Fibroblast of lung (primary cell): ENCODE results near the gene PLA2G4B. TPM values are rescaled to one million over a fixed set of nuclear protein-coding genes. Genes with fewer than 3 reads are reported as not detected.

Experiments
- DNase-seq, 2 donors: peaks; one replicate each; pipeline versions ENCODE4 v3.0.0 to v3.0.0-alpha.2; 2010; ENCODE audit warnings: low read depth in 2 of 2
- H2AFZ ChIP-seq: 2 replicates; pipeline ENCODE4 v1.5.1; 2012; ENCODE audit warnings: low read length, control low read depth, inconsistent platforms
- H3K27ac ChIP-seq: 2 replicates; pipeline ENCODE4 v1.5.1; 2011; ENCODE audit warnings: low read length, control low read depth; ENCODE audit not compliant: insufficient read depth
- H3K27me3 ChIP-seq: 2 replicates; pipeline ENCODE4 v1.5.1; 2011; ENCODE audit warnings: mild to moderate bottlenecking, low read length; ENCODE audit not compliant: control insufficient read depth, insufficient read depth
- H3K36me3 ChIP-seq: 2 replicates; pipeline ENCODE4 v1.5.1; 2011; ENCODE audit warnings: low read length; ENCODE audit not compliant: control insufficient read depth, insufficient read depth
- H3K4me1 ChIP-seq: 2 replicates; pipeline ENCODE4 v1.5.1; 2011; ENCODE audit warnings: low read length; ENCODE audit not compliant: control insufficient read depth, insufficient read depth; ENCODE audit errors: extremely low read depth
- H3K4me2 ChIP-seq: 2 replicates; pipeline ENCODE4 v1.5.1; 2011; ENCODE audit warnings: low read length, control low read depth; ENCODE audit not compliant: insufficient read depth; ENCODE audit errors: extremely low read depth
- H3K4me3 ChIP-seq, 4 experiments: fragments of 200-600 bp in 1 of 4; sonication (generic) in 1 of 4; replicated peaks in 1 of 4; 2 replicates each; pipeline ENCODE4 v1.5.1; 2011 to 2016; ENCODE audit warnings: low read length in 4 of 4, low read depth in 3 of 4, mild to moderate bottlenecking in 3 of 4, control low read depth in 2 of 4, inconsistent platforms in 1 of 4, mixed read lengths in 1 of 4; ENCODE audit not compliant: insufficient read depth in 1 of 4; ENCODE audit errors: control extremely low read depth in 1 of 4
- H3K79me2 ChIP-seq: 2 replicates; pipeline ENCODE4 v1.5.1; 2012; ENCODE audit warnings: mild to moderate bottlenecking, low read length, inconsistent platforms; ENCODE audit not compliant: control insufficient read depth, insufficient read depth
- H3K9ac ChIP-seq: 2 replicates; pipeline ENCODE4 v1.5.1; 2011; ENCODE audit warnings: mild to moderate bottlenecking, low read length, control low read depth; ENCODE audit not compliant: insufficient read depth
- H3K9me3 ChIP-seq: 2 replicates; pipeline ENCODE4 v1.5.1; 2012; ENCODE audit warnings: low read depth, low read length; ENCODE audit not compliant: control insufficient read depth, insufficient read depth
- H4K20me1 ChIP-seq: 2 replicates; pipeline ENCODE4 v1.5.1; 2011; ENCODE audit warnings: low read length; ENCODE audit not compliant: control insufficient read depth, insufficient read depth; ENCODE audit errors: extremely low read depth
- EZH2 ChIP-seq: IDR thresholded peaks from 2 replicates; pipeline ENCODE4 v1.5.1; 2012; ENCODE audit warnings: low read length, control low read depth, mild to moderate bottlenecking; ENCODE audit errors: missing control alignments
- polyA plus RNA-seq, 2 donors: library from polyadenylated mRNA; depleted of rRNA in 1 of 2; stranded (reverse) in 1 of 2; unstranded in 1 of 2; fragments of >200 nt; gene quantifications; 2 replicates each; pipeline ENCODE4 v1.2.1, GENCODE V29; 2011 to 2012; ENCODE audit warnings: missing spikeins in 1 of 2
- total RNA-seq: library from RNA; depleted of rRNA; stranded (reverse); fragments of >200 nt; gene quantifications from 2 replicates; pipeline ENCODE4 v1.2.1, GENCODE V29; 2014
- TF ChIP-seq, protein P1 (sequence below), 2 donors: IDR thresholded peaks in 1 of 2; conservative IDR thresholded peaks in 1 of 2; 1 replicate in 1 of 2; 2 replicates in 1 of 2; pipeline ENCODE4 v1.5.1; 2011 to 2012; ENCODE audit warnings: low read length in 2 of 2, control low read depth in 1 of 2, inconsistent platforms in 1 of 2, low read depth in 1 of 2, mild to moderate bottlenecking in 1 of 2

The PLA2G4B gene
- total and polyA plus RNA-seq, 2 donors (not counting 1 experiment from before 2014, with no cell fraction given) = 0.99 to 1.2 TPM

DNA sequence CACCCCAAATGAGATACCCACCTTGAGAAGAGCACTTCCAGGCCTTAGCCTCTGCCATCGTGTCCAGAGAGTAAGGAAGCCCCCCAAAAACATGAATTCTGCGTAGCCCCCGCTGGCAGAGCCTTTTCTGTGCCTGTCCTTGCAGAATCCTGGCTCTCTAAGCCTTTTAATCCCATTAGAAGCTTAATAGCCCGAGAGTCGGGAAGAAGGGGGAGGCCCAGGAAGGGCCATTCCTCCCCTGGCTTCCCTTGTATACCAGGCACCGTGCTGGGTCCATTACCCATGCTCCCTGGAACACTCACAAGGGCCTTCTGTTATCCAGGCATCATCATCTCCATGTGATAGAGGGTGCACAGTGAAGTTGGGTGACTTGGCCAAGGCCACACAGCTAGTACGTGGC lies 48.1 kb downstream of the PLA2G4B start:
- H4K20me1 ChIP-seq = no peaks in the 10 kb centered on the region
- H3K4me1 ChIP-seq = no peaks in the 10 kb centered on the region
- H3K36me3 ChIP-seq = no peaks in the 10 kb centered on the region
- H3K9ac ChIP-seq = no peak overlapping the region
- H3K4me2 ChIP-seq = no peak overlapping the region
- H3K27ac ChIP-seq = no peak overlapping the region
- H3K79me2 ChIP-seq = no peaks in the 10 kb centered on the region
- H3K4me3 ChIP-seq = no peak overlapping the region
- H3K9me3 ChIP-seq = no peaks in the 10 kb centered on the region
- H3K27me3 ChIP-seq = no peaks in the 10 kb centered on the region
- TF ChIP-seq, protein P1, sequence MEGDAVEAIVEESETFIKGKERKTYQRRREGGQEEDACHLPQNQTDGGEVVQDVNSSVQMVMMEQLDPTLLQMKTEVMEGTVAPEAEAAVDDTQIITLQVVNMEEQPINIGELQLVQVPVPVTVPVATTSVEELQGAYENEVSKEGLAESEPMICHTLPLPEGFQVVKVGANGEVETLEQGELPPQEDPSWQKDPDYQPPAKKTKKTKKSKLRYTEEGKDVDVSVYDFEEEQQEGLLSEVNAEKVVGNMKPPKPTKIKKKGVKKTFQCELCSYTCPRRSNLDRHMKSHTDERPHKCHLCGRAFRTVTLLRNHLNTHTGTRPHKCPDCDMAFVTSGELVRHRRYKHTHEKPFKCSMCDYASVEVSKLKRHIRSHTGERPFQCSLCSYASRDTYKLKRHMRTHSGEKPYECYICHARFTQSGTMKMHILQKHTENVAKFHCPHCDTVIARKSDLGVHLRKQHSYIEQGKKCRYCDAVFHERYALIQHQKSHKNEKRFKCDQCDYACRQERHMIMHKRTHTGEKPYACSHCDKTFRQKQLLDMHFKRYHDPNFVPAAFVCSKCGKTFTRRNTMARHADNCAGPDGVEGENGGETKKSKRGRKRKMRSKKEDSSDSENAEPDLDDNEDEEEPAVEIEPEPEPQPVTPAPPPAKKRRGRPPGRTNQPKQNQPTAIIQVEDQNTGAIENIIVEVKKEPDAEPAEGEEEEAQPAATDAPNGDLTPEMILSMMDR (conservative IDR thresholded peaks at IDR 0.05 in 1 of 2, IDR thresholded peaks at IDR 0.05 in 1 of 2; ENCODE audit: low read depth in 1 of 2, low read length in 2 of 2) = no peak
- DNase-seq = no peak
- no peak overlapping the region for H2AFZ ChIP-seq

DNA sequence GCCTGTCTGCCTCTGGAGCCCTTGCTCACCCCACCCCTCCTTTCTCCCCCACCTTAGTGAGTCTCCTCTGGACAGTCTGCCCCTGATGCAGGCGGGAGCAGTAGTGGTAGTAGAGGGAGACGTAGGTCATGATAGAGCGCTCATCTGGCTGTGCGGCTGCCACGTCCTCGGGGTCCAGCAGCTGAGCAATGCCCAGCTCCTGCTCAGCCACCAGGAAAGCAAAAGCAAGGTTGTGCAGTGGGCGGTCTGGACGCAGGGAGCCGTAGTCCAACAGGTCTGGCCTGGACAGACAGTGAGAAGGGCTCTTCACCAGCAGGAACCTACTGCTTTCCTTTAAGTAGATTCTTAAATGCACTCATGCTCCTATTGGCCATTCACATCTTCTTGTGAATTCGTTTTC lies 48.5 kb downstream of the PLA2G4B start:
- no peak for TF ChIP-seq EZH2
- TF ChIP-seq, protein P1 (conservative IDR thresholded peaks at IDR 0.05 in 1 of 2, IDR thresholded peaks at IDR 0.05 in 1 of 2; ENCODE audit: low read depth in 1 of 2, low read length in 2 of 2) = no peak
- Histone ChIP-seq H3K9me3 (no peaks in the 10 kb centered on the region), H3K9ac (no peak overlapping the region), H3K4me3 (no peak overlapping the region), H3K79me2 (no peaks in the 10 kb centered on the region), H3K27me3 (no peaks in the 10 kb centered on the region), H3K27ac (no peak overlapping the region), H3K4me1 (no peaks in the 10 kb centered on the region), H3K36me3 (no peaks in the 10 kb centered on the region), H4K20me1 (no peaks in the 10 kb centered on the region), H3K4me2 (no peak overlapping the region), H2AFZ (no peak overlapping the region)
- DNase-seq = no peak

DNA sequence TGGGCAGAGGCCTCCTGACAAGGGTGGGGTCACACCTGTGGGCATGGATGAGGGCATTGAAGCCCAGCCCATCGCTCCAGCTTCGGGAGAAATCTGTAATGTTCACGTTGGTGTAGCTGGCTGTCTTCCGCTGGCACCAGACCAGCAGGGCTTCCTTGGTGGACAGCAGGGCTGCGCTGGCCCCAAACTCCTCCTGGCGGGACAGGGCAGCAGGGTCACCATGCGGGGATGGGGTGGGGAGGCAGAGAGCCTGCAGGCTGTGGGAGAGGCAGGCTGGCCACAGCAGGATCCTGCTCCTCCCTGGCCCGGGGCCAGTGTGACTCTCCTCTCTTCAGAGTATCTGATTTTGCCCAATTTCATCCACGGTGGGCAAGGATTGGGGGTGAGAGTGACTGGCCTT lies 49.2 kb downstream of the PLA2G4B start:
- no peak overlapping the region for H3K4me3 ChIP-seq
- no peak for DNase-seq
- H3K27ac ChIP-seq = no peak overlapping the region
- TF ChIP-seq, protein P1 (conservative IDR thresholded peaks at IDR 0.05 in 1 of 2, IDR thresholded peaks at IDR 0.05 in 1 of 2; ENCODE audit: low read depth in 1 of 2, low read length in 2 of 2) = no peak
- TF ChIP-seq EZH2 = no peak
- H2AFZ ChIP-seq = no peak overlapping the region
- no peak overlapping the region for H3K4me2 ChIP-seq
- no peak overlapping the region for H3K9ac ChIP-seq
- no peaks in the 10 kb centered on the region for H3K36me3 ChIP-seq
- no peaks in the 10 kb centered on the region for H3K79me2 ChIP-seq
- no peaks in the 10 kb centered on the region for H4K20me1 ChIP-seq
- no peaks in the 10 kb centered on the region for H3K27me3 ChIP-seq
- H3K9me3 ChIP-seq = no peaks in the 10 kb centered on the region
- H3K4me1 ChIP-seq = no peaks in the 10 kb centered on the region
